ENCODE results near the gene TUBA1C. TPM values are rescaled to one million over a fixed set of nuclear protein-coding genes. Genes with fewer than 3 reads are reported as not detected.

Gene TUBA1C
- total and polyA plus RNA-seq, 5 donors = 34.2 to 106 (median 68.6) TPM

DNA sequence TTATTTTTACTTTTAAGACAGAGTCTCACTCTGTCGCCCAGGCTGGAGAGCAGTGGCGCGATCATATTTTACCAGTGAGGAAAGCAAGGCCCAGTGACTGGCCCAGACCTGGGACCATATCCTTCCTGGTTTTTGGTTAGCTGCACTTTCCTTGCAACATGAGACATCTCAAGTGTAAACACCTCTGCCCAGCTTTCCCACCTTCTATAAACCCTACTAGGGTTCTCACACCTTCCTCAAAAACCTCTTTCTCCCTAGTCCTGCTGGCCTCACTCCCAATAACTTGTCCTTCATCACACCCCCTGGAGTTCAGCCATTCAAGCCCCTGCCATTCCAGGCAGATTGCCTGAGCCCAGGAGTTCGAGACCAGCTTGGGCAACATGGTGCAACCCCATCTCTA, 19.8 kb downstream of the TUBA1C start:
- intact Hi-C loops (cut with DNase I) = loop anchor here in 3 of 4 donors (5.0 to 10.0 kb wide), 3 partner anchors 50 to 58 kb away; partner anchors contain the start of gene C1QL4 (in 2 of the 3)
- Histone ChIP-seq H3K27me3 (ENCODE audit: control insufficient read depth, insufficient read depth) (no peaks in the 10 kb centered on the region), H3K9me3 (ENCODE audit: control insufficient read depth, low read length) (no peaks in the 10 kb centered on the region), H3K4me3 (ENCODE audit: low read length) (no peak overlapping the region), H3K4me1 (ENCODE audit: control insufficient read depth, insufficient read depth, low read length) (no peaks in the 10 kb centered on the region), H3K27ac (ENCODE audit: low read length) (no peak overlapping the region)
- DNase-seq (no peak), ATAC-seq (no peak)
- WGBS = 81% methylated on average over 4 of the region's 4 CpGs

DNA sequence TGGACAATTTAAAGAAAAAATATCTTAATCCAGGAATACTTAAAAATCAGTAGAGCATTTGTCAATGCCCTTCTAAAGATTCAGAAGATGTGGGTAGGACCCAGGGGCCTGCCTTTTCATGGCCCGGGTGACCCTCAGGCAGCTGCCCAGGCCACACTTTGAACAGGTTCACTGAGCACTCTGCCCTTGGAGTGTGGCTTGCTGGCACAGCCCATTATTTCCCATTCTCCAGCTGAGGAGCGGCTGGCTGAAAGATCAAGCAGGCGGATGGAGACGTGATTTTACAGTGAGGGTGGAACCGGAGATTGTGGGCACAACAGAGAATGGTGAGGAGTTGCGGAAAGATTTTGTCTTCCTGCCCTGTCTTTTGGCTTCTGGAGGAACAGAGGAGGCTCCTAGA, 23.0 kb downstream of the TUBA1C start:
- Histone ChIP-seq H3K27ac (ENCODE audit: low read length) (no peak overlapping the region), H3K4me1 (ENCODE audit: control insufficient read depth, insufficient read depth, low read length) (no peaks in the 10 kb centered on the region), H3K27me3 (ENCODE audit: control insufficient read depth, insufficient read depth) (no peaks in the 10 kb centered on the region), H3K9me3 (ENCODE audit: control insufficient read depth, low read length) (no peaks in the 10 kb centered on the region), H3K4me3 (ENCODE audit: low read length) (no peak overlapping the region)
- ATAC-seq = no peak
- intact Hi-C loops (cut with DNase I) = loop anchor here in 3 of 4 donors (5.0 to 10.0 kb wide), 3 partner anchors 47 to 54 kb away; partner anchors contain the start of gene C1QL4 (in 2 of the 3)
- no peak for DNase-seq
- WGBS = 48% methylated on average over 6 of the region's 6 CpGs

DNA sequence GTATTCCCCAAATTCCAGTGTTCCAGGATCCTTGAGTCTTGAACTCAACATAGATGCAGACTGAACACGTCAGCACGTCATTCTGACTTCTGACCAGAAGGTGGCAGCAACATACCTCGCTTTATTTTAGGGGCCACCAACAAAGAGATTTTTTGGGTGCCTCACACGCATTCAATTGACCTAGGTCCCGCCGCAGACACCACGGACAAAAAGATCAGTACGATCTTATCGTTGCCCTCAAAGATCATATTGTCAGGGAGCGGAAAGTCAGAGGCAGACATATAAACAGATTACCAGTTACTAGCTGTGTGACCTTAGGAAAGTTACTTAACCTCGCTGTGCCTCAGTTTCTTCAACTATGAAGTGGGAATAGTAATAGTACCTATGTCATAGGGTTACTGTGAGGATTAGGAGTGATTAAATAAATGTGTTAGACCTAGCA, 23.6 kb downstream of the TUBA1C start:
- peak in 1 of 3 donors; percentile 73 for DNase-seq

DNA sequence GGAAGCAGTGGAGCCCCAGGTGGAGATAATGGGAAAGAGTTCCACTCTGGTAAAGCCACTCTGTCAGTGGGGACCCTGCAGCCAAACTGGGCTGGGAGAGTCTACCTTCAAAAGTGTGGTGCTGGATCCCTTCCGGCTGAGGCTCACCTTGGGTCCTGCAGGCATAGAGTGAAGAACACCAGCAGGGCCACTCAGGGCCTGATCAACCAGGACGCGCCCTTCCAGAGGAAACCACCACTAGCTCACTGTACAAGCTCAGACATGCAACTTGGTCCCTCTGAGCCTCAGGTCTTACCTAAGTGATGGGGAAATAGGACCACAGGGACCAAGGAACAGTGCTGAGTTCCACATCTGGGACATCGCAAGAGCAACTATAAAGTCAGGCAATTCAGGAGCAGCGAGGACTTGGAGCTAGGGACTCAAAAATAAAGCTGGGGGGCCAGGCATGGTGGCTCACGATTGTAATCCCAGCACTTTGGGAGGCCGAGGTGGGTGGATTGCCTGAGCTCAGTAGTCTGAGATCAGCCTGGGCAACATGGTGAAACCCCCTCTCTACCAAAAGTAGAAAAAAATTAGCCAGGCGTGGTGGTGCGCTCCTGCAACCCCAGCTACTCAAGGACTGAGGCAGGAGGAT, 24.2 kb downstream of the TUBA1C start:
- Histone ChIP-seq H3K27me3 (ENCODE audit: control insufficient read depth, insufficient read depth) (no peaks in the 10 kb centered on the region), H3K4me3 (ENCODE audit: low read length) (no peak overlapping the region), H3K9me3 (ENCODE audit: control insufficient read depth, low read length) (no peaks in the 10 kb centered on the region), H3K4me1 (ENCODE audit: control insufficient read depth, insufficient read depth, low read length) (no peaks in the 10 kb centered on the region), H3K27ac (ENCODE audit: low read length) (no peak overlapping the region)
- intact Hi-C loops (cut with DNase I) = loop anchor here in 3 of 4 donors (5.0 to 10.0 kb wide), 3 partner anchors 46 to 53 kb away; partner anchors contain the start of gene C1QL4 (in 2 of the 3)
- WGBS = 79% methylated on average over 9 of the region's 9 CpGs
- DNase-seq (no peak), ATAC-seq (no peak)

More for the DNA sequence above, 23.6 kb downstream of the TUBA1C start:
- Histone ChIP-seq H3K27me3 (ENCODE audit: control insufficient read depth, insufficient read depth) (no peaks in the 10 kb centered on the region), H3K27ac (ENCODE audit: low read length) (no peak overlapping the region), H3K9me3 (ENCODE audit: control insufficient read depth, low read length) (no peaks in the 10 kb centered on the region), H3K4me3 (ENCODE audit: low read length) (no peak overlapping the region), H3K4me1 (ENCODE audit: control insufficient read depth, insufficient read depth, low read length) (no peaks in the 10 kb centered on the region)
- ATAC-seq = no peak
- 10% methylated on average over 11 of the region's 11 CpGs for WGBS
- intact Hi-C loops (cut with DNase I) = loop anchor here in 3 of 4 donors (5.0 to 10.0 kb wide), 3 partner anchors 46 to 54 kb away; partner anchors contain the start of gene C1QL4 (in 2 of the 3)

DNA sequence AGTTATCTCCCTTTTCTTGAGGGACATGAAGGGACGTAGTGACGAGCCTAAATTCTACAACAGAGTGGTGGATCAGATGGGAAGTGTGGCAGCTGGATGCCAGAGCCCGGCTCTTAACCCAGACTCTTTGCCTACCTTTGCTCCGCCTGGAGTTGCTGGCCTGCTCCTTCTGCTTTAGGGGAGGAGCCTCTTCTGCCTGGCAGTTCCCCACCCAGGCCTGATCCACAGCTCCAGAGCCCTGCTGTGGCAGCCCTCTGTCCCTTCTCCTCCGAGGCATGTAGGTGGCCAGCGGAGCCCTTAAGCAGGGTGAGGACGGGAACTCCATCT, 27.8 kb downstream of the TUBA1C start:
- H3K4me3 ChIP-seq (ENCODE audit: low read length) = no peak overlapping the region
- DNase-seq (no peak), ATAC-seq (peak; percentile 41 to 44)
- H3K9me3 ChIP-seq (ENCODE audit: control insufficient read depth, low read length) = no peaks in the 10 kb centered on the region
- no peaks in the 10 kb centered on the region for H3K27me3 ChIP-seq (ENCODE audit: control insufficient read depth, insufficient read depth)
- intact Hi-C loops (cut with DNase I) = loop anchor here in 1 of 4 donors (5.0 kb wide), 1 partner anchor 50 kb away; no protein-coding TSS in a partner anchor
- peaks cover 4% of the 10 kb centered on the region for H3K4me1 ChIP-seq (ENCODE audit: control insufficient read depth, insufficient read depth, low read length)
- 61% methylated on average over 7 of the region's 7 CpGs for WGBS
- H3K27ac ChIP-seq (ENCODE audit: low read length) = no peak overlapping the region

DNA sequence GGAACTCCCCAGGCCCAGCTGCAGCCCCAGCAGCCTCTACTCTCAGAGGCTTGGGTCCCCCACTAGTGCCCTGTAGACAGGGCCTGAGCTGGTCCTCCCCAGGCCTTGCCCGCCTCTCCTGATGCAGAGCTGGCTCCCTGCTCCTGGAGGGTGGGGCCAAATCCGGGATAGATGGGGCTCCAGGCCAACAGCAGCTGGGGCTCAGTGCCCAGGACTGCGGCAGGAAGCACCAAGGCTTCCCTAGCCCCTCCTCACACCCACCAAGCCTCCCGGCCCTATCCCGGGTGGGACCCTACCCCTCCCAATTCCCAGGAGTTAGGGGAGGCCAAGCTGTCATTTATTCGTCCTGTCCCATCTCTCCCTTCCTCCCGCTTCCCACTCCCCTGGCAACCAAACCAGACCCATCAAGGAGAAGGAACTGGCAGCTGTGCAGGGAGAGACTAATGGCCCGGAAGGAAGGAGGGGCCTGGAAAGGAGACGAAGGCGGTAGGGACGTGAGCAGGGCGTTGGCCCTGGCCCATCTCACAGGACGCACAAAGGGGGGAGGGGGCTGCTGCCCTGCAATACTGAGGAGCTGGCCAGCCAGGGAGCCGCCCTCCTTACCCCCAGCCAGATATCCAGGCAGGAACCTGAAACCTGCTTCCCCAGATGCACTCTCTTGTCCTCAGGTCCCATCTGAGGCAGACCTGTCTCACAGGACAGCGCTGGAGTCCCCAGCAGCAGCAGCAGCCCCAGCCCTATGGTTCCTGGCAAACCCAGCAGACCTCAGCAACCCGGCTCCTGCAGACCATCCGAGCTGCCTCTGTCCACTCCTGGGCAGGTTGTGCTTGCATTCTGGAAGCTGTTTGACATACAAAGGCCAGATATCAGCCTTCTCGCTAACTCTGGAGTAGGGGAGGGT, 28.4 kb downstream of the TUBA1C start:
- DNase-seq (peak; percentile 76 to 92 (median 88)), ATAC-seq (peak; percentile 84 to 86)
- Histone ChIP-seq H3K4me1 (ENCODE audit: control insufficient read depth, insufficient read depth, low read length) (peaks cover 4% of the 10 kb centered on the region), H3K4me3 (ENCODE audit: low read length) (no peak overlapping the region), H3K9me3 (ENCODE audit: control insufficient read depth, low read length) (no peaks in the 10 kb centered on the region), H3K27me3 (ENCODE audit: control insufficient read depth, insufficient read depth) (no peaks in the 10 kb centered on the region), H3K27ac (ENCODE audit: low read length) (no peak overlapping the region)
- WGBS = 23% methylated on average over 18 of the region's 18 CpGs
- intact Hi-C loops (cut with DNase I) = loop anchor here in 1 of 4 donors (5.0 kb wide), 1 partner anchor 49 kb away; no protein-coding TSS in a partner anchor

DNA sequence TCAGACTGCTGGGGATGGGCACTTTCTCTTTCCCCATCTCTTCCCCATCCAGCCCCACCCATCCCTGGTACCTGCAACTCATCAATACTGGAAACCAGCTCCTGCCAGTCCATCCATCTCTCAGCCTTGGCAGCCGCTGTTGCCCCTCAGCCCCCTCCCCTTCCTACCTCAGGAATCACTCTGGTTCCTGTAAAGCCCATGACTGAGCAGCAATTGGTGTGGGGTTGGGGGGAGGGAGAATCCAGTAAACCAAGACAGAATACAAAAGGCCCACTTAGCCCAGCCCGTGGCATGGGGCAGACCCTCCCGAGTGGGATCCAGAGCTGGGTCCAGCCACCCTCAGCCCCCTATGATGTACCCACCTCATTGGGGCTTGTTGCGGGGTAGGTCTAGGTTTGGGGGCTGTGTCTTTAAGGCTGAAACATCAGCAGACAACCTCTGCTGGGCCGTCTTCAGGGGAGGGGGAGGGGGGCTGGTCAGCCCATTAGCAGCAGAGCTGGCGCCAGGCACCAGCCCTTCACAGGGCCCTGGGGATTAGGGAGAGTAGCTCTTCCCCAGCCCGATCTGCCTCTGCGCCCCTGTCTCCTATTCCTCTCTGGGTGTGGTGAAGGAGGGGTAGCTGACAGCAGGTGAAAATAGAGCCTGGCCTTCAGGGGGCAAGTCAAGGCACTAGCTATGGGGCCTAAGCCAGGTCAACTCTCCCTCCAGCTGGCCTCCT, 29.4 kb downstream of the TUBA1C start:
- 77% methylated on average over 8 of the region's 8 CpGs for WGBS
- ATAC-seq (no peak), DNase-seq (no peak)
- intact Hi-C loops (cut with DNase I) = loop anchor here in 1 of 4 donors (5.0 kb wide), 1 partner anchor 48 kb away; no protein-coding TSS in a partner anchor
- peaks cover 4% of the 10 kb centered on the region for H3K4me1 ChIP-seq (ENCODE audit: control insufficient read depth, insufficient read depth, low read length)
- H3K4me3 ChIP-seq (ENCODE audit: low read length) = no peak overlapping the region
- H3K27ac ChIP-seq (ENCODE audit: low read length) = no peak overlapping the region
- H3K27me3 ChIP-seq (ENCODE audit: control insufficient read depth, insufficient read depth) = no peaks in the 10 kb centered on the region
- no peaks in the 10 kb centered on the region for H3K9me3 ChIP-seq (ENCODE audit: control insufficient read depth, low read length)

DNA sequence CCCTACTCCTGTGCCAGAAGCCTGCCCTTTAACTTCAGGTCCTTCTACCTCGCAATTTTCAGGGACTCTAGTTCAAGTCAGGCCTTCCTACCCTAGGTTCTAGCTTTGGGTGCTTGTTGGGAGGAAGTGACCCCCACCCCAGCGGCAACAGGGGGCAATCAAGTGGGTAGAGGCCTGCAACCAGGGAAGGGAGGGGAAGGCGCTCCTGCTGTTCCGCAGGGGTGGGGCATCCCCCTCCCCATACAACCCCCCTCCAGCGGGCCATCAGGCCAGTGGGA, 29.9 kb downstream of the TUBA1C start:
- 58% methylated on average over 5 of the region's 5 CpGs for WGBS
- intact Hi-C loops (cut with DNase I) = loop anchor here in 1 of 4 donors (5.0 kb wide), 1 partner anchor 48 kb away; no protein-coding TSS in a partner anchor

DNA sequence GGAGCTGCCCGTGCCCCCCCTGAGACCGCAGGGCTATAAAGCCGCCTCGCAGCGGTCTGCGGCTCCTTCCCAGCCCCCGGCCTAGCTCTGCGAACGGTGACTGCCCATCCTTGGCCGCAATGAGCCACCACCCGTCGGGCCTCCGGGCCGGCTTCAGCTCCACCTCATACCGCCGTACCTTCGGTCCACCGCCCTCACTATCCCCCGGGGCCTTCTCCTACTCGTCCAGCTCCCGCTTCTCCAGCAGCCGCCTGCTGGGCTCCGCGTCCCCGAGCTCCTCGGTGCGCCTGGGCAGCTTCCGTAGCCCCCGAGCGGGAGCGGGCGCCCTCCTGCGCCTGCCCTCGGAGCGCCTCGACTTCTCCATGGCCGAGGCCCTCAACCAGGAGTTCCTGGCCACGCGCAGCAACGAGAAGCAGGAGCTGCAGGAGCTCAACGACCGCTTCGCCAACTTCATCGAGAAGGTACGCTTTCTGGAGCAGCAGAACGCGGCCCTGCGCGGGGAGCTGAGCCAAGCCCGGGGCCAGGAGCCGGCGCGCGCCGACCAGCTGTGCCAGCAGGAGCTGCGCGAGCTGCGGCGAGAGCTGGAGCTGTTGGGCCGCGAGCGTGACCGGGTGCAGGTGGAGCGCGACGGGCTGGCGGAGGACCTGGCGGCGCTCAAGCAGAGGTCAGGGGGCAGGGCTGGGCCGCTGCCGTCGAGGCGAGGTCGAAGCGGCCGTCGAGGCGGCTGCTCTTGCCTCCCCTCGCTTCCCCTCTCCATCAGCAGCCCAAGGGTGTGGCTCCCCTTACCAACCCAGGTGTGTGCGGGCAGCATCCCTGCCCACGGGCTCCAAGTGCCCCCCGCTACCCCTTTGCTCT, 30.4 kb downstream of the TUBA1C start, which contains the start of gene PRPH:
PRPH (plus strand) TSS at position 66 of the 855 bp plus-strand sequence; CDS start at position 120, 54 bp downstream.
- DNase-seq = peak in 2 of 3 donors; percentile 58 to 66
- Histone ChIP-seq H3K4me3 (ENCODE audit: low read length) (no peak within 1 kb of the TSS), H3K9me3 (ENCODE audit: control insufficient read depth, low read length) (no peaks in the 10 kb centered on the region), H3K27me3 (ENCODE audit: control insufficient read depth, insufficient read depth) (no peaks in the 10 kb centered on the region), H3K4me1 (ENCODE audit: control insufficient read depth, insufficient read depth, low read length) (peaks cover 4% of the 10 kb centered on the region), H3K27ac (ENCODE audit: low read length) (no peak within 1 kb of the TSS)
- no peak for ATAC-seq
- WGBS = 12% methylated on average over 82 of the region's 82 CpGs
- intact Hi-C loops (cut with DNase I) = no loop called here

More for the DNA sequence above, 29.9 kb downstream of the TUBA1C start:
- no peaks in the 10 kb centered on the region for H3K27me3 ChIP-seq (ENCODE audit: control insufficient read depth, insufficient read depth)
- no peak overlapping the region for H3K27ac ChIP-seq (ENCODE audit: low read length)
- ATAC-seq = no peak
- peaks cover 4% of the 10 kb centered on the region for H3K4me1 ChIP-seq (ENCODE audit: control insufficient read depth, insufficient read depth, low read length)
- no peak for DNase-seq
- H3K9me3 ChIP-seq (ENCODE audit: control insufficient read depth, low read length) = no peaks in the 10 kb centered on the region
- no peak overlapping the region for H3K4me3 ChIP-seq (ENCODE audit: low read length)

Measured in right cardiac atrium (tissue), 5 donors.